Thyroid gland (tissue), 4 donors: ENCODE results near the gene CYP19A1. TPM values are rescaled to one million over a fixed set of nuclear protein-coding genes. Genes with fewer than 3 reads are reported as not detected.

ENCODE experiments used
- DNase-seq, 2 donors: peaks; one replicate each; pipeline ENCODE4 v3.0.0-alpha.2; 2019
- H3K27ac ChIP-seq, 3 donors: fragments of 200-600 bp; sonication (generic); 1 replicate in 2 of 3; 2 replicates in 1 of 3; pipeline ENCODE4 v1.5.1; 2016 to 2019; ENCODE audit warnings: mild to moderate bottlenecking in 1 of 3, moderate library complexity in 1 of 3
- H3K27me3 ChIP-seq: fragments of 200-600 bp; sonication (generic); one replicate; pipeline ENCODE4 v1.5.1; 2019
- H3K36me3 ChIP-seq, 2 donors: fragments of 200-600 bp; sonication (generic); one replicate each; pipeline ENCODE4 v1.5.1; 2016 to 2019
- H3K4me1 ChIP-seq, 2 donors: fragments of 200-600 bp; sonication (generic); one replicate each; pipeline ENCODE4 v1.5.1; 2017 to 2019
- H3K4me3 ChIP-seq, 3 donors: fragments of 200-600 bp; sonication (generic); replicated peaks in 1 of 3; 1 replicate in 2 of 3; 2 replicates in 1 of 3; pipeline ENCODE4 v1.5.1; 2016; ENCODE audit warnings: mild to moderate bottlenecking in 1 of 3
- H3K9me3 ChIP-seq: fragments of 200-600 bp; sonication (generic); one replicate; pipeline ENCODE4 v1.5.1; 2017
- CTCF ChIP-seq, 6 experiments: fragments of 200-600 bp in 3 of 6; fragments of 450-650 bp in 3 of 6; sonication (generic) in 3 of 6; IDR thresholded peaks; one replicate each; pipeline ENCODE4 v1.5.1; 2016 to 2019; ENCODE audit warnings: antibody characterized with exemption in 6 of 6, mild to moderate bottlenecking in 2 of 6, inconsistent platforms in 1 of 6, moderate library complexity in 1 of 6
- POLR2A ChIP-seq, 2 donors: fragments of 450-650 bp; IDR thresholded peaks; one replicate each; pipeline ENCODE4 v1.6.1; 2017; ENCODE audit warnings: antibody characterized with exemption in 2 of 2, mild to moderate bottlenecking in 2 of 2, moderate library complexity in 1 of 2
- WGBS, 2 donors: methylation state at CpG; one replicate each; pipeline ENCODE4 v1.1.5; 2017; 5-methylcytosine and 5-hydroxymethylcytosine counted together
- intact Hi-C: fragments of 100-400 bp; cut with DNase I; formaldehyde crosslinking; loops from one replicate; pipeline ENCODE4 v1.15.1; 2023
- microRNA-seq: library from miRNA; unstranded; fragments of <30 nt; microRNA quantifications from one replicate; pipeline ENCODE4, GENCODE V29; 2016
- small RNA-seq: library from RNA; depleted of rRNA; stranded (forward); fragments of <200 nt; gene quantifications from one replicate; pipeline ENCODE3, GENCODE V24; 2016
- total RNA-seq, 4 donors: library from RNA; depleted of rRNA; stranded (reverse); fragments of >200 nt; gene quantifications; one replicate each; pipeline ENCODE4 v1.2.3, GENCODE V29; 2016

CYP19A1 gene
- total RNA-seq, 4 donors from 2014 or later = 1.6 to 5.5 (median 4.5) TPM

DNA sequence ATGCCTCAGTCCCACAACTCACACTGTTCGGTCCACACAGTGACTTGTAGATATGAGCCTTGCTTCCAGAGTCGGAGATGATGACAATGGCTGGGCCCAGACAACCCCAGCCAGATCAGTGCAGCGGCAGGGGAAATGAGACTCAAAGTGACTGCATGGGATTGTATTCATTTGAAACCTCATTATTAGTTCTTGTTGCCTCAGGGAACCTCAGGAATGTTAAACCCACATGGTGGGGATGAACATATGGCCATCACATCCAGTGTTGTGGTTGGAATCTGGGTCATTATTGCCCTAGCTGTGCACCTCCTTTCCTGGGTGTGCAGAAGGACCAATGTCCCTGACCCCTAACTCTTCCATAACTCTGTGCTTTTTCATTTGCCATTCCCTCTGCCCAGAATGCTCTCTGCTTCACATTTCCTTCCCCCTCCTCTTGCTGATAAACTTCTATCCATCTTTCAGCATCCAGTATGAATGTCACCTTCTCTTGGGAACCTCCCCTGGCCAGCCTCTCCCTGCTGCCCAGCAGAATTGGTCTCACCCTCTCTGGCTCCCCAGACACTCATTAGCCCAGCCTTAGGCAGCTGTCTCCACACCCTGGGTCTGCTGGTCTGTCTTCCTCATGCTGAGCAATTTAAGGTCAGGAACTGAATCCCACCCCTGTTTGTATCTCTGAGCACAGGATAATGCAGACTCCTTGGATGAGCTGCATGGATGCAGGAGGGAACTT lies 176.7 kb downstream of the CYP19A1 start:
- 81 to 89% methylated on average over 3 of the region's 3 CpGs for WGBS, 2 donors
- intact Hi-C loops = loop anchor here (5.0 kb wide), 1 partner anchor 221 kb away; no protein-coding TSS in a partner anchor
- peaks cover 0 to 4% of the 10 kb centered on the region in 2 donors for H3K4me1 ChIP-seq
- no peak for DNase-seq
- no peaks in the 10 kb centered on the region for H3K27me3 ChIP-seq
- TF ChIP-seq POLR2A (IDR thresholded peaks at IDR 0.05) = no peak
- TF ChIP-seq CTCF (IDR thresholded peaks at IDR 0.05) = no peak
- no peak overlapping the region for H3K4me3 ChIP-seq
- H3K27ac ChIP-seq = no peak overlapping the region
- no peaks in the 10 kb centered on the region for H3K36me3 ChIP-seq
- no peaks in the 10 kb centered on the region for H3K9me3 ChIP-seq

GRCh38 chr15:51160484-51160883 lies 177.9 kb downstream of the CYP19A1 start:
- Histone ChIP-seq H3K27ac (no peak overlapping the region), H3K36me3 (no peaks in the 10 kb centered on the region), H3K27me3 (no peaks in the 10 kb centered on the region), H3K4me1 (peaks cover 0 to 4% of the 10 kb centered on the region in 2 donors), H3K9me3 (no peaks in the 10 kb centered on the region), H3K4me3 (no peak overlapping the region)
- no peak for TF ChIP-seq POLR2A (IDR thresholded peaks at IDR 0.05)
- TF ChIP-seq CTCF (IDR thresholded peaks at IDR 0.05) = no peak
- WGBS, 2 donors = 66 to 69% methylated on average over 4 to 7 of the region's 7 CpGs
- intact Hi-C loops = loop anchor here (5.0 kb wide), 1 partner anchor 222 kb away; no protein-coding TSS in a partner anchor
- no peak for DNase-seq

Small RNA genes lying within 50 kb of the gene (microRNA-seq; reads per million reads assigned to microRNA genes)
- gene MIR4713 (not detected), gene MIR7973-1 (not detected), gene MIR7973-2 (not detected)

Small RNA genes lying within 50 kb of the gene (small RNA-seq; reads per million reads assigned to genes)
- gene AC020891.4 (not detected), gene MIR4713 (not detected), gene MIR7973-1 (not detected)

Other genes with a start within 250 kb of the CYP19A1 start
- 10 to 100 TPM in 2 of 4 donors, 1 to 10 TPM in 2; 3.1 to 20.7 (median 7.6) TPM for gene TNFAIP8L3, start 243.7 kb downstream of the CYP19A1 start, total RNA-seq
- gene GLDN, start 3.1 kb upstream of the CYP19A1 start, total RNA-seq = 1 to 10 TPM in 2 of 4 donors, under 1 TPM in 2; 0.27 to 1.8 (median 1.2) TPM